ENCODE data around the gene LPA.
"Not testable (repeated sequence)": the region's sequence is repeated elsewhere in the genome, so short reads cannot be mapped to it uniquely, and the experiment has no call there.

Gene LPA

DNA sequence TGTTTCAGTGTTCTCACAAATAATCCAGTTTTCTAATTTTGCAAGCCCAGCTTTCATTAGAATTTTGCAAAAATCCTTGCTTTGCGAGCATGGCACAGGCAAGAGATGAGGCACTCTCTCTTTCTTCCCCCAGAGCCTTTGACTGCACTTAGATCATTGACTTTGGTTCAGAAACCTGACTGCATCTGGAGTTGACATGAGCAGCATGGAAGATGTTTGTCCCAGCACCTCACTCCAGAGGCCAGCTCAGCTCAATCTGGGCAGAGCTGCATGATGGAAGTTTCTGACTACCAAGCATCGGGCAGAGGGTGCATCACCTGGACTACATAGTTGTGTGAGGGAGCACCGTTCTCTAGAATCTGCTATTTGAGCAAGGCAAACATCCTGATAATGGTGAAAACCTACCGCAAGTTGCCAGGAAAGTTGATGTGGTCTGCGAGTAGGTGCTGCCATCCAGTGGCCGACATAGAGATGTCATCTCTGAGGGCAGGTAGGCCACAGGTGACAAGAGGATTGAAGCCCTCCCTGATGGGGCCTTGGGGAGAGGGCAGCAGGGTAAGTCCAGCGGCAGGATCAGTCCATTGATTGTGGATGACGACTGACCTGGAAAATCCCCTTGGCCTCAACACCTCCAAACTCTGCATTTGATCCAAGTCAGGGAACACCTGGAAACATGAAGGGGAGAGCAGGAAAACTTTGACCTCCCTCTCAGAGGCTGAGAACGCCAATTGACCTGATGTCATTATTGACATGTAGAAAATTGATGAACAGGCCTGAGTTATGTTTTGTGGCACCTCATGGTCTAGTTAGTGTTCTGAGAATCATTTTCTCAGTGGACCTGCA, 3.8 kb upstream of the LPA start:
- DNase-seq (ENCODE audit: low spot score) = peak; percentile 10

GRCh38 chr6:160662842-160663241, 1.2 kb downstream of the LPA start:
- DNase-seq (ENCODE audit: low spot score) = no peak

DNA sequence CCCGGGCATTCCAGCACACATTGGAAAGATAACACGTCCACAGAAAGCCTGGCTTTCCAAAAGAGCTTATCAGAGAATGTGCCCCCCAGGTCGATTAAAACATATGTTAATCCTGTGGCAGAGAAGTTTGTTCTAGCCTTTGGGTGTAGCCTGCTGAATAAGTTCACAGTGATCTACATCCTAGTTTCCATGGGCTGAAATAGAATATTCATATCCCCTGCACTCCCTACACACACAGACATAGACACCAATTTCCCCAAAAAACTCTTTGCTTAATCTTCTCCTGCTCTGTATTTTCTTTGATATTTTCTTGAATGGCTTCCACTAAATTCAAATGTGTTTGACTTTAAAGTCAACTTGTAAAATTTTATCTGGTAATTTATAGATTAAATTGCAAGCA, 1.6 kb downstream of the LPA start:
- DNase-seq (ENCODE audit: low spot score) = no peak

- no peak for DNase-seq (ENCODE audit: low spot score)
These were observed 2.9 kb downstream of the LPA start for GRCh38 chr6:160661216-160661615.

GRCh38 chr6:160659562-160659961, 4.5 kb downstream of the LPA start:
- DNase-seq (ENCODE audit: low spot score) = no peak

- no peak for DNase-seq (ENCODE audit: low spot score)
These were observed 29.4 kb downstream of the LPA start for GRCh38 chr6:160634706-160635105.

DNA sequence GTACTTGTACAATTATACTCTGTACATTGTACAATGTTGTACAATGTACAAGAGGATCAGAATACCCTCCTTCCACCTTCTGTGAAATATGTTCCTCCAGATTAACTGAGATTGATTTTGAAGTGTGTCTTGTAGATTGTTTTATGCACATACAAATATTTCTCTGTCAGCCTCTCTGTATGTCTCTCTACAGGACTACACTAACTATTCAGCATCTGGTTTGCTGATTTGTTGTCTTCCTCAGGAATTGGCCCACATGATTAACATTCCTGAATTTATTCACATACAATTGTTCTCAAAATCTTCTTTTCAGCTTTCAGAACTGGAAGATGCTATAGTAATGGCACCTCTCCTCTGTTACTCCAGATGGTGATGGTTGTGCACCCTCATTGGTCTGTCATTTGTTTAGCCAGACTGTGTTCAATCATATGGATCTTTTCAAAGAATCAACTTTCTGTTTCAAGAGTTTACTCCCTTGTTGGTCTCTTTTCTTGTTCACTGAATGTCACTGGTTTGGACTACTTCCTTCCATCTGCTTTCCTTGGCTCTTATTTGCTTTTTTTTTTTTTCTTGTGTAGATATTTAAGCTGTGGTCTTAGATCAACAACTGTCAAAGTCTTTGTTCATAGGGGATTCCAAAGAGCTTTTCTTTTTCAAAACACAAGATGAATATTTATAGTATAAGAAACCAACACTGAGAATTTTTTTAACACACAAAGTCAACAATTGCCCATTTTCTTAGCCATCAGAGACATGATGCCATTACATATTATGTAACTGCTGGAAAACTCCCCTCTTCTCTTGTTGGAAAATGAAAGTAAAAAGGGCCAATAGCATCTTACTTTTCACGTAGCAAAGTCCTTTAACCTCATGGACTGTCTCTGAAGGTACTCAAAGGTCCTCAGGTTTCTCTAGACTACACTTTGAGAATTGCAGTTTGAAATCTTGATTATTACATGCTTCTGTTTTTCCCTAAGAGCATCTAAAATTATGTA, 67.9 kb downstream of the LPA start:
- DNase-seq (ENCODE audit: low spot score) = no peak

DNA sequence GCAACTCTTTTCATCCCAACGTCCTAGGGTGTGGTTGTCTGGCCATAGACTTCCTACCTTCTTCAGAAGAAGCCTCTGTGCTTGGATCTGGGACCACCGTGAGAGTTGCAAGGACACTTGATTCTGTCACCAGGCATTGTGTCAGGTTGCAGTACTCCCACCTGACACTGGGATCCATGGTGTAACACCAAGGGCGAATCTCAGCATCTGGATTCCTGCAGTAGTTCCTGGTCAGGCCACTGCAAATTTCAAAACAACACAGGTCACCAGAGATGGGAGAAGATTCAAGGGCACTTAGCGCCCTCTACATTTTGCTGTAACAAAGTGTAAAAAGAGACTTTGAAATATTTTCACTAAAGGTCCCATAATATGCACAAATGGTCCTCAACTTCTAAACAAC, 68.8 kb downstream of the LPA start:
- DNase-seq (ENCODE audit: low spot score) = not testable (repeated sequence)

DNA sequence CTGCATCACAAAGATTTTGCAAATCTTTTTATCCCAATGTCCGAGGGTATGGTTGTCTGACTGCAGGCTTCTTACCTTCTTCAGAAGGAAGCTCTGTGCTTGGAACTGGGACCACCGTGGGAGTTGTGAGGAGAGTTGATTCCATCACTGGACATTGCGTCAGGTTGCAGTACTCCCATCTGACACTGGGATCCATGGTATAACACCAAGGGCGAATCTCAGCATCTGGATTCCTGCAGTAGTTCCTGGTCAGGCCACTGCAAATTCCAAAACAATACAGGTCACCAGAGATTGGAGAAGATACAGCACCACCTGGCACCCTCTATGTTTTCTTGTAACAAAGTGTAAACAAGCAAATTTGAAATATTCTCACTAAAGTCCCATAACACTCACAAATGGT, 77.7 kb downstream of the LPA start:
- DNase-seq (ENCODE audit: low spot score) = no peak

GRCh38 chr6:160583794-160584193, 80.3 kb downstream of the LPA start:
- no peak for DNase-seq (ENCODE audit: low spot score)

- DNase-seq (ENCODE audit: low spot score) = no peak
These were observed 82.7 kb downstream of the LPA start for GRCh38 chr6:160581406-160581805.

- not testable (repeated sequence) for DNase-seq (ENCODE audit: low spot score)
These were observed 85.6 kb downstream of the LPA start for GRCh38 chr6:160578515-160578914.

- DNase-seq (ENCODE audit: low spot score) = no peak
These were observed 90.1 kb downstream of the LPA start for GRCh38 chr6:160573943-160574342.

DNA sequence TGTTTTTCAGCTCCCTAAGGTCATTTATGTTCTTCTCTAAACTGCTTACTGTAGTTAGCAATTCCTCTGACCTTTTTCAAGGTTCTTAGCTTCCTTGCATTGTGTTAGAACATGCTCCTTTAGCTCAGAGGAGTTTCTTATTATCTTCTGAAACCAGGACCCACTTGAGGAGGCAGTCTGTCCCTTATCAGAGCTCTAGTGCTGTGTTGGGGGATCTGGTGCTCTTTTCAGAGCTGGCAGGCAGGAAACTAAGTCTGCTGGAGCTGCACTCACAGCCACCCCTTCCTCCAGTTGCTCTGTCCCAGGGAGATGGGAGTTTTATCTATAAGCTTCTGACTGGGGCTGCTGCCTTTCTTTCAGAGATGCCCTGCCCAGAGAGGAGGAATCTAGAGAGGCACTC, 92.9 kb downstream of the LPA start:
- not testable (repeated sequence) for DNase-seq (ENCODE audit: low spot score)

DNA sequence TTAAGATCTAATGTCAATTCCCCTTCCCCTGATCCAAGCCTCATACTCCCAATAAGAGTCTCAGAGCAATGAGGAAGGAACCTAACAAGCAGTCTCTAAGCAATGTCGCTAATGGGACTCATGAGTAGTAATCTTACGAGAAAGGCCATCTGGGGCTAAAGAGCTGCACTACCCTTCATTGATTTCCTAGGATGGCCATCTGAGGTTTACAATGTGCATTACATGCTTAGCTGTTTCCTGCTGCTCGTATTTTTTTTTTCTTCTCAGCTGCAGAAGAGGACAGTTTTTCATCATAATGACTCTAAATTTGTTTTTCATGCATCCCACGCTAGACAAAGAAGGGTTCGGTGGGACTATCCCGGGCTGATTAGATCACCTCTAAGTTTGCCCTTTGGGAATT, 119.3 kb downstream of the LPA start:
- no peak for DNase-seq (ENCODE audit: low spot score)

DNA sequence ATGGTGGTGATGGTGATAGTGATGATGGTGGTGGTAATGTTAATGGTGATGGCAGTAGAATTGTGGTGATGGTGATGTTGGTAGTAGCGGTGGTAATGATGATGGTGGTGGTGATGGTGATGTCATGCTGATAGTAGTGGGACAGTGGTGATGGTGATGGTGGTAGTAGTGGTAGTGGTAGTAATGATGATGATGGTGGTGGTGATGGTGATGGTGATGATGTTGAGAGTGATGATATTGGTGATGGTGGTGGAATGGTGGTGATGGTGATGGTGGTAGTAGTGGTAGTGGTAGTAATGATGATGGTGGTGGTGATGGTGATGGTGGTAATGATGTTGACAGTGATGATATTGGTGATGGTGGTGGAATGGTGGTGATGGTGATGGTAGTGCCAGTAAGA, 128.8 kb downstream of the LPA start:
- no peak for DNase-seq (ENCODE audit: low spot score)

DNA sequence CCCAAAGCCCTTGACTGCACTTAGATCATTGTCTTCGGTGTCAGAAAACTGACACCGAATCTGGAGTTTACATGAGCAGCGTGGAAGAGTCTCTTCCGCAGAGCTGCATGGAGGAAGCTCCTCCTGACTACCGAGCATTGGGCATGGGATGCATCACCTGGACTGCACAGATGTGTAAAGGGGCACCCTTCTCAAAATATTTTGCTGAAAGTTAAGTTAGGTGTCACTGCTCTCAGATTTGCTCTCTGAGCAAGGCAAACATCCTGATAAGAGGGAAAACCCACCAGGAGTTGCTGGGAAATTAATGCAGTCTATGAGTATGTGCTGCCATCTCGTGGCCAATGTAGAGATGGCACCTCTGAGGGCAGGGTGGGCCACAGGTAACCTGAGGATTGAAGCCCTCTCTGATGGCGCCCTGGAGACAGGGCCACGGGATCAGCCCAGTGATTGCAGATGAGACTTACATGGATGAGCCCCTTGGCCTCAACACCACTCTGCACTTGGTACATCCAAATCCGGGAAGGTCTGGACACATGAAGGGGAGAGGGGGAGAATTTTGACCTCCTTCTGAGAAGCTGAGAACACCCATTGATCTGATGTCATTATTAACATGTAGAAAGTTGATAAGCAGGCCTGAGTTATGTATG, 129.9 kb downstream of the LPA start:
- DNase-seq (ENCODE audit: low spot score) = peak; percentile 75

- no peak for DNase-seq (ENCODE audit: low spot score)
These were observed 131.8 kb downstream of the LPA start for GRCh38 chr6:160532315-160532714.

DNA sequence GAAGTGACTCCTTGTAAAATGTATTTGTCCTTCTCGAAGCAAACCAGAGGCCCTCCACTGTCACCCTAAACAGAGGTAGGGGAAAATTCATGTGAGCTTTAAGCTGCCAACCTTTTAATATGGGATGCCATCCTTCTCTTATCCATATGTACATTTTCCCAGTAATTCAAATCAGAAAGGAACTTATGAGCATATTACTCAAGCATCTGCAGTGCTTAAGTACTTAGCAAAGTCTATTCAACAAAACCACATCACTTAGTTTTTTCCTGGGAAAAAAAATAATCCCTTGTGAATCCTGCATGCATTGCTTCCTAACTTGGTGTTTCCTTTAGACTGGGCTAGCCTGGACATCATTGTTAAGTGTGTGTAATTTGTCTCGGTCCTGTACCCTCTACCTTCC, 132.2 kb downstream of the LPA start:
- no peak for DNase-seq (ENCODE audit: low spot score)

DNA sequence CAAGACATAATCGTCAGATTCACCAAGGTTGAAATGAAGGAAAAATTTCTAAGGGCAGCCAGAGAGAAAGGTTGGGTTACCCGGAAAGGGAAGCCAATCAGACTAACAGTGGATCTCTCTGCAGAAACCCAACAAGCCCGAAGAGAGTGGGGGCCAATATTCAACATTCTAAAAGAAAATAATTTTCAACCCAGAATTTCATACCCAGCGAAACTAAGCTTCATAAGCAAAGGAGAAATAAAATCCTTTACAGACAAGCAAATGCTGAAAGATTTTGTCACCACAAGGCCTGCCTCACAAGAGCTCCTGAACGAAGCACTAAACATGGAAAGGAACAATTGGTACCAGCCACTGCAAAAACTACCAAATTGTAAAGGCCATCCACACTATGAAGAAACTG, 134.6 kb downstream of the LPA start:
- not testable (repeated sequence) for DNase-seq (ENCODE audit: low spot score)

- DNase-seq (ENCODE audit: low spot score) = no peak
These were observed 140.9 kb downstream of the LPA start for GRCh38 chr6:160523223-160523622.
